ENCODE results near the gene LIPK. TPM values are rescaled to one million over a fixed set of nuclear protein-coding genes. Genes with fewer than 3 reads are reported as not detected.

Gene LIPK
- total and polyA plus RNA-seq, 2 experiments from 2014 or later, result not detected

DNA sequence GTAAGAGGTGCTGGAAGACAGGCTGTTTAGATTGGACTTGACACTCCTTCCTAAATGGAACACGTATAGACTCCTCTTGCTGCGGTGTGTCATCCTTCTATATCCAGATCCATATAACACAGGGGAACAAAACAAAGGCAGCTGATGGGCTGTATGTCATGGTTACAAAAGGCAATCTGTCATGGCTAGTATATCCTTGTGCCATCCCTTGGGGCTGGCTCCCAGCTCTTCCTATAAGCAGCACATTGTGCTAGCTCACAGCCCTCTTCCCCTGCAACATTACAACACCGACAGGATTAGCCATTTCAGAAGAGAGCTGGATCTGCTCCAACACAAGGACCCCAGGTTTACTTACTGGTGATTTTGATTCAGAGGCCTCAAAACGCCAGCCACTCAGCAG lies 15.3 kb downstream of the LIPK start:
- no peak for DNase-seq
- Histone ChIP-seq H3K27me3 (replicated peaks; ENCODE audit: insufficient read depth) (peaks cover 20% of the 10 kb centered on the region), H3K79me2 (ENCODE audit: insufficient read depth) (no peaks in the 10 kb centered on the region), H2AFZ (no peak overlapping the region), H3K9ac (no peak overlapping the region), H3K9me3 (ENCODE audit: low read depth) (no peaks in the 10 kb centered on the region), H3K4me3 (no peak overlapping the region), H3K27ac (no peak overlapping the region), H3F3A (ENCODE audit: insufficient read depth) (no peaks in the 10 kb centered on the region), H3K9me2 (ENCODE audit: insufficient read depth) (no peaks in the 10 kb centered on the region), H4K20me1 (ENCODE audit: insufficient read depth) (no peaks in the 10 kb centered on the region), H3K36me3 (ENCODE audit: low read depth) (no peaks in the 10 kb centered on the region), H3K4me1 (ENCODE audit: insufficient read depth) (no peaks in the 10 kb centered on the region), H3K4me2 (ENCODE audit: unreplicated experiment) (no peak overlapping the region)
- in situ Hi-C loops (cut with MboI), result no loop called here
- no peak for TF ChIP-seq EZH2 (IDR thresholded peaks at IDR 0.05; ENCODE audit: insufficient read depth, poor library complexity, severe bottlenecking)
- TF ChIP-seq EZH2phosphoT487 (IDR thresholded peaks at IDR 0.05; ENCODE audit: insufficient read depth, low read depth), result no peak
- 55 to 72% methylated on average over 4 of the region's 4 CpGs for WGBS, 2 experiments (ENCODE audit: low coverage in 1 of 2, low lambda C conversion rate in 2 of 2, missing lambda C conversion rate in 2 of 2)

GRCh38 chr10:88725798-88726197 lies 19.7 kb downstream of the LIPK start:
- H3K4me1 ChIP-seq (ENCODE audit: insufficient read depth), result no peaks in the 10 kb centered on the region
- no peaks in the 10 kb centered on the region for H4K20me1 ChIP-seq (ENCODE audit: insufficient read depth)
- in situ Hi-C loops (cut with MboI), result no loop called here
- no peak overlapping the region for H3K4me3 ChIP-seq
- H3F3A ChIP-seq (ENCODE audit: insufficient read depth), result no peaks in the 10 kb centered on the region
- no peak for DNase-seq
- no peak overlapping the region for H3K9ac ChIP-seq
- no peak overlapping the region for H3K27ac ChIP-seq
- no peaks in the 10 kb centered on the region for H3K9me2 ChIP-seq (ENCODE audit: insufficient read depth)
- WGBS, 2 experiments (ENCODE audit: low coverage in 1 of 2, low lambda C conversion rate in 2 of 2, missing lambda C conversion rate in 2 of 2), result 21 to 31% methylated on average over 1 of the region's 1 CpG
- no peaks in the 10 kb centered on the region for H3K79me2 ChIP-seq (ENCODE audit: insufficient read depth)
- no peak overlapping the region for H3K4me2 ChIP-seq (ENCODE audit: unreplicated experiment)
- no peaks in the 10 kb centered on the region for H3K36me3 ChIP-seq (ENCODE audit: low read depth)
- no peak for TF ChIP-seq EZH2phosphoT487 (IDR thresholded peaks at IDR 0.05; ENCODE audit: insufficient read depth, low read depth)
- TF ChIP-seq EZH2 (IDR thresholded peaks at IDR 0.05; ENCODE audit: insufficient read depth, poor library complexity, severe bottlenecking), result no peak
- H3K9me3 ChIP-seq (ENCODE audit: low read depth), result no peaks in the 10 kb centered on the region
- no peak overlapping the region for H2AFZ ChIP-seq
- peaks cover 17% of the 10 kb centered on the region for H3K27me3 ChIP-seq (replicated peaks; ENCODE audit: insufficient read depth)

DNA sequence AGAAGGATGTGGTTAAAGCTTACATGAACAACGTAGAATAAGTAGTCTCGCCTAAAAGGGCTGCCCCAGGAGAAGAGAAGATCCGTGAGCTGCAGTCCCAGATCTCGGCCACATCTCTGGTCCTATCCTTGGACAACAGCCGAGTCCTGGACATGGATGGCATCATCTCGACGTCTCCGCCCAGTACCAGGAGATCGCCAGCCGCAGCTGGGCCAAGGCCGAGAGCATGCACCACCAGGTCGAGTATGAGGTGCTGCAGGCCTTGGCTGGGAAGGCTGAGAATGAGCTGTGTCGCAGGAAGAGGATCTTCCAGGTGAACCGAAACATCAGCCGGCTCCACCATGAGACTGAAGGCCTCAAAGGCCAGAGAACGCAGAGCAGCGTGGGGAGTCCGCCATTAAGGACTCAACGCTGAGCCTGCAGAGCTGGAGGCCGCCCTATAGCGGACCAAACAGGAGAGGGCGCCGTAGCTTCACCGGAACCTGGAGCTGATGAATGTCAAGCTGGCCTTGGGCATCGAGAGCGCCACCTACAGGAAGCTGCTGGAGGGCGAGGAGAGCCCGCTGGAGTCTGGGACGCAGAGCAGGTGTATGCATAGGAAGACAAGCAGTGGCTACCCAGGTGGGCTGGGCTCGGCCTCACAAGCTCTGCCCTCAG lies 22.2 kb downstream of the LIPK start:
- H3F3A ChIP-seq (ENCODE audit: insufficient read depth), result no peaks in the 10 kb centered on the region
- H2AFZ ChIP-seq, result no peak overlapping the region
- no peak for TF ChIP-seq EZH2 (IDR thresholded peaks at IDR 0.05; ENCODE audit: insufficient read depth, poor library complexity, severe bottlenecking)
- TF ChIP-seq EZH2phosphoT487 (IDR thresholded peaks at IDR 0.05; ENCODE audit: insufficient read depth, low read depth), result no peak
- H3K27ac ChIP-seq, result no peak overlapping the region
- no peaks in the 10 kb centered on the region for H3K36me3 ChIP-seq (ENCODE audit: low read depth)
- no peaks in the 10 kb centered on the region for H3K9me3 ChIP-seq (ENCODE audit: low read depth)
- H3K9ac ChIP-seq, result no peak overlapping the region
- WGBS, 2 experiments (ENCODE audit: low coverage in 1 of 2, low lambda C conversion rate in 2 of 2, missing lambda C conversion rate in 2 of 2), result 68 to 72% methylated on average over 29 to 30 of the region's 30 CpGs
- H3K4me3 ChIP-seq, result no peak overlapping the region
- H3K79me2 ChIP-seq (ENCODE audit: insufficient read depth), result no peaks in the 10 kb centered on the region
- no peaks in the 10 kb centered on the region for H3K9me2 ChIP-seq (ENCODE audit: insufficient read depth)
- DNase-seq, result peak; percentile 22
- no peaks in the 10 kb centered on the region for H4K20me1 ChIP-seq (ENCODE audit: insufficient read depth)
- peaks cover 17% of the 10 kb centered on the region for H3K27me3 ChIP-seq (replicated peaks; ENCODE audit: insufficient read depth)
- no peaks in the 10 kb centered on the region for H3K4me1 ChIP-seq (ENCODE audit: insufficient read depth)
- in situ Hi-C loops (cut with MboI), result no loop called here
- no peak overlapping the region for H3K4me2 ChIP-seq (ENCODE audit: unreplicated experiment)

GRCh38 chr10:88730864-88731263 lies 24.8 kb downstream of the LIPK start:
- Histone ChIP-seq H3K9ac (no peak overlapping the region), H3K4me1 (ENCODE audit: insufficient read depth) (peaks cover 7% of the 10 kb centered on the region), H3K9me2 (ENCODE audit: insufficient read depth) (0 out of 2 replicates have a peak, but pooled peaks cover 4% of the 10 kb centered on the region), H4K20me1 (ENCODE audit: insufficient read depth) (no peaks in the 10 kb centered on the region), H3K27me3 (replicated peaks; ENCODE audit: insufficient read depth) (peaks cover 9% of the 10 kb centered on the region; the same call in 1 of the 2 replicates), H3K36me3 (ENCODE audit: low read depth) (no peaks in the 10 kb centered on the region), H3K9me3 (ENCODE audit: low read depth) (no peaks in the 10 kb centered on the region), H3F3A (ENCODE audit: insufficient read depth) (0 out of 2 replicates have a peak, but pooled peaks cover 6% of the 10 kb centered on the region), H3K4me2 (ENCODE audit: unreplicated experiment) (no peak overlapping the region), H2AFZ (no peak overlapping the region), H3K4me3 (no peak overlapping the region), H3K27ac (no peak overlapping the region), H3K79me2 (ENCODE audit: insufficient read depth) (no peaks in the 10 kb centered on the region)
- DNase-seq, result no peak
- no peak for TF ChIP-seq EZH2phosphoT487 (IDR thresholded peaks at IDR 0.05; ENCODE audit: insufficient read depth, low read depth)
- no peak for TF ChIP-seq EZH2 (IDR thresholded peaks at IDR 0.05; ENCODE audit: insufficient read depth, poor library complexity, severe bottlenecking)
- in situ Hi-C loops (cut with MboI), result no loop called here
- 65 to 71% methylated on average over 4 of the region's 4 CpGs for WGBS, 2 experiments (ENCODE audit: low coverage in 1 of 2, low lambda C conversion rate in 2 of 2, missing lambda C conversion rate in 2 of 2)
